GM21367 (cell line): ENCODE measurements around the gene B3GNT8.
"Not testable (repeated sequence)": the region's sequence is repeated elsewhere in the genome, so short reads cannot be mapped to it uniquely, and the experiment has no call there.

Experiments
- ATAC-seq: cut with Tn5 transposase; IDR thresholded peaks from one replicate; pipeline ENCODE4 v1.9.1; 2021; ENCODE audit not compliant: unreplicated experiment

The B3GNT8 gene

DNA sequence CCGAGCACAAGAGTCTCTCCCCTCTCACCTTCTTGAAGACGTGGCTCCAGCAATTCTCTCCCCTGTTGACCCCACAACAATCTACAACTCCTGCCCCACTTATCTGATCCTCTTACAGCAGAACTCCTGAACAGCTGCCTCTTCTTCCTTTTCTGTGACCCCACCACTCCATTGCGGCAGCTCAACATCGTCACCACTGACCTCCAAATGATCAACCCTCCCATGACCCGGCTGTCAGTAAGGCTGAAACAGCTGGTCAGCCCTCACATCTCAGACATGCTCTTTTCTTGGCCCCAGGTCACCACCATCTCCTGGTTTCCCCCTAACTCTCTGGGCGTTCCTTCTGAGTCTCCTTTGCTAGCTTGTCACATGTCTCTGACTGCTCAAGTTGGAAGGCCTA lies 31.8 kb downstream of the B3GNT8 start:
- ATAC-seq, result no peak

DNA sequence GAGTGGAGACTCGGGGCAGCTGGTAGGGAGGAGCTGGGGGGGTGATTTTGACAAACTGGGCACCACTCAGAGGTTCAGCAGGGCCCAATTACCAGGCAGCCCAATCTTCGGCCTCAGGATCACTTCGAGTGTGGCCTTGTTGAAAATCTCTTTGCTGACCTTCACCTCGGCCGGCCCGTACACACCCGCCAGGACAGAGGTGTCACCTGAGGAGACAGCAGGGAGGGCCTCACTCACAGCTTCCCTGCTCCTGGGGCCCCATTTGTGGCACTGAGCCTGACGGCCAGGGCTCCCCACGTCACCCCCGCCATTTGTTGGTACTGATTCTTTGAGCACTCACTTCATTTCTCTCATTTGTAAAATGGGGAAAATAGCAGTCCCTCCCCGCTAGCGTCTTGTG lies 34.4 kb downstream of the B3GNT8 start:
- no peak for ATAC-seq

DNA sequence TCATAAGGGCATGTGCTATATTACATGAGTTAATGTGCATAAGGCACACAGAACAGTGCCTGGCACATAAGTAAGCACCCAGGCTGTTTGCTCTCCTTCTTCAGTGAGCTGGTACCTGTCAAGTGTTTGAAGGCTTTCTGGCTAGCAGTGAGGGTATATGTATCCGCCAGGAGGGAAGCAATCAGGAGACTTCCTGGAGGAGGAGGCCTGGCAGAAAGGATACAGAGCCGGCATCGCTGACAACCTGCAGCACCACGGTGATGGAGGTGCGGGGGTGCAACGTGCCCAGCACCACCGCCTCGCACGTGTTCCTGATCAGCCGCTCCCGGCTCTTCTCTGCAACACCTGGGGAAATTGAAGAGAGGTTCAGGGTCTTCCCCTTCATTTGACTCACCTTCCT lies 35.6 kb downstream of the B3GNT8 start:
- ATAC-seq, result no peak

DNA sequence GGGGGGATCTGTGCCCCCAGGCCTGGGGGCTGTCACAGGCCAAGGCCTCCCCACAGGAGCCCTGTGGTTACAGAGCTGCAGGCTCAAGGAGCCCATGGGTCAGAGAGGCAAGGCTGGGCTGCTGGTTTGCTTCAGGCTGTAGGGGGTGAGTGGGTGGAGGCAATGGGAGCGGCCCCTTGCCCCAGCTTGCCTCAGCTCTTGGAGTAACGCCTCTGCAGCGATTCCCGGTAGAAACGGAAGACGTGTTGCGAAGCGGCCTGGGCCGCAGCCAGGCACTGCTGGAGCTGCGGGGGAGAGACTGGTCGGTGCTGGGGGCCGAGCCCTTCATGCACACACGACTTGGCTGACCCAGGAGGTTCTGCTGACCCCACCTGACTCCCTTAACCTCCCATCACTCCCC lies 40.7 kb downstream of the B3GNT8 start:
- ATAC-seq, result no peak

DNA sequence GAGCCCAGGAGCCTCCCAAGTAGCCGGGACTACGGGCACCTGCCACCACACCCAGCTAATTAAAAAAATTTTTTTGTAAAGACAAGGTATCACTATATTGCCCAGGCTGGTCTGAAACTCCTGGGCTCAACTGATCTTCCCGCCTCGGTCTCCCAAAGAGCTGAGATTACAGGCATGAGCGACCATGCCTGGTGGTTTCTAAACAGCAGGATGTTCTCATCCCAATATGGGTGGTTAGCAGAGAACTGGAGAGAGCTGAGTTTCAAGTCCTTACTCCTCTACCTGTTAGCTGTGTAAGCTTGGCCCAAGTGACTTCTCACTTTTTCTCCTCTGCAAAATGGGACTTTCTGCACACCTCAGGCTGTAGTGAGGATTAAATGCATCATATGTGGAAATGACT lies 42.8 kb downstream of the B3GNT8 start:
- ATAC-seq, result no peak

DNA sequence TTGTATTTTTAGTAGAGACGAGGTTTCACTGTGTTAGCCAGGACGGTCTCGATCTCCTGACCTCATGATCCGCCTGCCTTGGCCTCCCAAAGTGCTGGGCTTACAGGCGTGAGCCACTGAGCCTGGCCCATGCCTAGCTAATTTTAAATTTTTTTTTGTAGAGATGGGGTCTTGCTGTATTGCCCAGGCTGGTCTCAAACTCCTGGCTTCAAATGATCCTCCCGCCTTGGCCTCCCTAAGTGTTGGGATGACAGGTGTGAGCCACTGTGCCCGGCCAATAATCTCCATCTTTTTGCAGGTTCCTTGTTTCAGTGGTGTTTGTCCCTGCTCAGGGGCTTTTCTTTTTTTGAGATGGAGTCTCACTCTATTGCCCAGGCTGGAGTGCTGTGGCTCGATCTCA lies 45.6 kb downstream of the B3GNT8 start:
- not testable (repeated sequence) for ATAC-seq

DNA sequence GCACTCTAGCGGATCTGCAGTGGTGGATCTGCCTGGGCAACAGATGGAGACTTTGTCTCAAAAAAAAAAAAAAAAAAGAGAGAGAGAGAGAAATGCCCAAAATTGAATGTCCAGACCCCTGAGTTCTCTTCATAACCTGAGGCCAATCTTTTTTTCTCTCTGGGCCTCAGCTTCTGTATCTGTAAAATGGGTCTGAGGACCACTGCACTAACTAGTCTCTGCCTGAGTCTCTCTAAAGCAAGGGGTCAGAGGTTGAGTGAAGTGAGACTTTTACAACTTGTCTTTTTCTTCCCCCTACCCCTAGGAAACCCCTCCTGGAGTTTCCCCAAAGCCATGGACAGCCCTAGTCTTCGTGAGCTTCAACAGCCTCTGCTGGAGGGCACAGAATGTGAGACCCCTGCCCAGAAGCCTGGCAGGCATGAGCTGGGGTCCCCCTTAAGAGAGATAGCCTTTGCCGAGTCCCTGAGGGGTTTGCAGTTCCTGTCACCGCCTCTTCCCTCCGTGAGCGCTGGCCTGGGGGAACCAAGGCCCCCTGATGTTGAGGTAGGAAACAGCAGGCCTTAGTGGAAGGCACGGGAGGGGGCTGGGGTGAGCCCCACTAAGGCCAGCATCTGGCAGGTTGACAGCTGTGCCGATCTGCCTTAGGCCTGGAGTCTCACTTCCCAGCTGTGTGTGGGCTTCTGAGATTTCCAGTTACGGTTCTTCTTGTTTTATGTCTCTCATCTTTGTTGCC lies 49.0 kb downstream of the B3GNT8 start:
- no peak for ATAC-seq

DNA sequence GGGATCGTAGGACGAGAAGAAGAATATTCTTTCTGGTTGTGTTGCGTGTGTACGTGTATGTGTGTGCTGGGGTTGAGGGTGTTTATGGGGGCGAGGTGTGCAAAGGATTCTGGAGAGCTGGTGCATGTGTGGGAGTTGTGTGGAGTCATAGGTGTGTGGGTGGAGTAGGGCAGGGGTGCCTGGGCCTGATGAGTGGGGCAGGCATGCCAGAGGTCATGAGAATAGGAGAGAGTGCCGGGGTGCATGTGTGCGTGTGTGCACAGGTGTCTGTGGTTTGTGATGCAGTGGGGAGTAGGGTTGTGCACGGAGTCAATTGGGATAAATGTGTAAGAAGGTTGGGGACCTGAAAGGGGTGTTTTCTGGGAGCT lies 50.2 kb downstream of the B3GNT8 start:
- ATAC-seq, result no peak

DNA sequence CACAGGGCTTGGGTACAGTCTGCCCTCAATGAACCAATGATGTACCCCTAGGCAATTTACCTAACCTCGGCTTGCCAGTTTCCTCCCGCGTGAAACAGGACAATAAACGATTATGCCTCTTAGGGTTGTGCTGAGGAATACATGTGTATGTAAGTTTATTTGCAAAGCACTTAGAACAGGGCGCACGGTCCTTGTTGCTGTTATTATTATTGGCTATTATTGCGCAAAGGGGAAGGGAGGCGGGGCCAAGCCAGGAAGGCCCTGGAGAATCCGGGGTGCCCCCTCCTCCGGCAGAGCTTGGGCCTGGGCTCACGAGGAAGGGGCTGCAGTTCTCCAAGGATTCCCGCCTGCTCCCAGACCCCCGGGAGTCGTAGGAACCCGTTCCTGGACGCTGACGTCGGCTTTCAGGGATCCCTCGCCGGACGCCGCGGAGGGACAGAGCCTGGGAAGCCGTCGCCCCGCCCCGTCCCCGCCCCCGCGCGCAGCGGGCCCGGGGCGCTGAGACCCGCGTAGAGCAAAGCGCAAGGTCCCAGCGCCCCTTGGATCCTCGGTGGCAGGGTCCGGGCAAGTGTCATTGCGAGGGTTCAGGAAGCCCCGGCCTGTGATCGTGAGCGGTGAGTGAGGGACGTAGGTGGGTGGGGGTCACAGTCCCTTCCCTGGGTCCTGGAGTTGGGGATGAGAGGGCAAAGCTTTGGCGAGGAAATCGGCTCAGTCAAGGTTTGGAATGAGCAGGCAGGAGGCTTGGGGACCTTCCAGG lies 50.8 kb downstream of the B3GNT8 start, which contains the start of gene TMEM91:
Gene TMEM91 (plus strand): TSS at position 293 of the 757 bp plus-strand sequence. CDS start 1,777 bp downstream, outside the sequence.
- ATAC-seq, result no peak
